Measurements from ENCODE around the gene MAST4.
A peak's percentile ranks its signal among the peaks of the same experiment; 100 is the strongest.

The MAST4 gene

GRCh38 chr5:66989286-66989685 is 393.1 kb downstream of the MAST4 start:
- no peak for DNase-seq (ENCODE audit: low read depth in 3 of 3)

GRCh38 chr5:66989781-66990180 is 393.6 kb downstream of the MAST4 start:
- DNase-seq (ENCODE audit: low read depth in 3 of 3): no peak

- no peak for DNase-seq (ENCODE audit: low read depth in 3 of 3)
These were observed 395.6 kb downstream of the MAST4 start for GRCh38 chr5:66991746-66992145.

- no peak for DNase-seq (ENCODE audit: low read depth in 3 of 3)
These were observed 396.4 kb downstream of the MAST4 start for GRCh38 chr5:66992547-66992946.

GRCh38 chr5:66993448-66993847 is 397.3 kb downstream of the MAST4 start:
- no peak for DNase-seq (ENCODE audit: low read depth in 3 of 3)

GRCh38 chr5:66993882-66994281 is 397.7 kb downstream of the MAST4 start:
- DNase-seq (ENCODE audit: low read depth in 3 of 3): no peak

- no peak for DNase-seq (ENCODE audit: low read depth in 3 of 3)
These were observed 398.6 kb downstream of the MAST4 start for GRCh38 chr5:66994790-66995189.

- no peak for DNase-seq (ENCODE audit: low read depth in 3 of 3)
These were observed 404.7 kb downstream of the MAST4 start for GRCh38 chr5:67000794-67001475.

GRCh38 chr5:67002832-67003684 is 406.9 kb downstream of the MAST4 start:
- no peak for DNase-seq (ENCODE audit: low read depth in 3 of 3)

- no peak for DNase-seq (ENCODE audit: low read depth in 3 of 3)
These were observed 407.4 kb downstream of the MAST4 start for GRCh38 chr5:67003685-67003934.

- DNase-seq (ENCODE audit: low read depth in 3 of 3): peak; percentile 76 to 85 (median 78)
These were observed 407.9 kb downstream of the MAST4 start for GRCh38 chr5:67003935-67004729.

- no peak for DNase-seq (ENCODE audit: low read depth in 3 of 3)
These were observed 408.6 kb downstream of the MAST4 start for GRCh38 chr5:67004730-67005350.

- DNase-seq (ENCODE audit: low read depth in 3 of 3): no peak
These were observed 409.7 kb downstream of the MAST4 start for GRCh38 chr5:67005737-67006499.

GRCh38 chr5:67006500-67006848 is 410.3 kb downstream of the MAST4 start:
- DNase-seq (ENCODE audit: low read depth in 3 of 3): no peak

- no peak for DNase-seq (ENCODE audit: low read depth in 3 of 3)
These were observed 412.8 kb downstream of the MAST4 start for GRCh38 chr5:67009028-67009427.

GRCh38 chr5:67010684-67011409 is 414.7 kb downstream of the MAST4 start:
- DNase-seq (ENCODE audit: low read depth in 3 of 3): peak in 1 of 3 experiments; percentile 30

GRCh38 chr5:67011422-67011821 is 415.2 kb downstream of the MAST4 start:
- DNase-seq (ENCODE audit: low read depth in 3 of 3): no peak

- DNase-seq (ENCODE audit: low read depth in 3 of 3): peak in 1 of 3 experiments; percentile 13
These were observed 416.0 kb downstream of the MAST4 start for GRCh38 chr5:67012171-67012570.

- no peak for DNase-seq (ENCODE audit: low read depth in 3 of 3)
These were observed 417.5 kb downstream of the MAST4 start for GRCh38 chr5:67013719-67014118.

- DNase-seq (ENCODE audit: low read depth in 3 of 3): no peak
These were observed 418.0 kb downstream of the MAST4 start for GRCh38 chr5:67014191-67014590.

- DNase-seq (ENCODE audit: low read depth in 3 of 3): no peak
These were observed 418.8 kb downstream of the MAST4 start for GRCh38 chr5:67014957-67015400.
